ENCODE measurements around the gene TENM3. TPM values are rescaled to one million over a fixed set of nuclear protein-coding genes. Genes with fewer than 3 reads are reported as not detected.

The TENM3 gene
- polyA plus RNA-seq, 1 experiment: 9.2 TPM

- H3K36me3 ChIP-seq (ENCODE audit: control insufficient read depth, insufficient read depth, low read length): no peaks in the 10 kb centered on the region
- ChIA-PET CTCF (interaction anchor here (0.9 kb wide), 1 partner anchor 8 kb away, joined by 3 read pairs; no protein-coding TSS in a partner anchor), POLR2A (no interaction called here)
- no peaks in the 10 kb centered on the region for H3K27me3 ChIP-seq (ENCODE audit: control insufficient read depth, insufficient read depth, low read length)
- TF ChIP-seq CTCF (IDR thresholded peaks at IDR 0.05; ENCODE audit: insufficient read depth, low read depth, low read length): no peak
- H3K4me3 ChIP-seq (ENCODE audit: low read depth, low read length): no peak overlapping the region
- DNase-seq (ENCODE audit: low read depth): no peak
These were observed 261.3 kb downstream of the TENM3 start for GRCh38 chr4:182504463-182504862.

- POLR2A ChIA-PET: no interaction called here
These were observed 264.6 kb downstream of the TENM3 start for GRCh38 chr4:182507805-182508204.

GRCh38 chr4:182510836-182511235 is 267.6 kb downstream of the TENM3 start:
- H3K36me3 ChIP-seq (ENCODE audit: control insufficient read depth, insufficient read depth, low read length): no peaks in the 10 kb centered on the region
- no peak for TF ChIP-seq CTCF (IDR thresholded peaks at IDR 0.05; ENCODE audit: insufficient read depth, low read depth, low read length)
- CTCF ChIA-PET: no interaction called here
- H3K4me3 ChIP-seq (ENCODE audit: low read depth, low read length): no peak overlapping the region
- POLR2A ChIA-PET: no interaction called here
- no peak for DNase-seq (ENCODE audit: low read depth)
- no peaks in the 10 kb centered on the region for H3K27me3 ChIP-seq (ENCODE audit: control insufficient read depth, insufficient read depth, low read length)

More at GRCh38 chr4:182507805-182508204, 264.6 kb downstream of the TENM3 start:
- H3K27me3 ChIP-seq (ENCODE audit: control insufficient read depth, insufficient read depth, low read length): no peaks in the 10 kb centered on the region
- H3K36me3 ChIP-seq (ENCODE audit: control insufficient read depth, insufficient read depth, low read length): no peaks in the 10 kb centered on the region
- TF ChIP-seq CTCF (IDR thresholded peaks at IDR 0.05; ENCODE audit: insufficient read depth, low read depth, low read length): no peak
- no peak for DNase-seq (ENCODE audit: low read depth)
- CTCF ChIA-PET: no interaction called here
- no peak overlapping the region for H3K4me3 ChIP-seq (ENCODE audit: low read depth, low read length)

GRCh38 chr4:182513587-182514291 is 270.5 kb downstream of the TENM3 start:
- no peak for DNase-seq (ENCODE audit: low read depth)
- TF ChIP-seq CTCF (IDR thresholded peaks at IDR 0.05; ENCODE audit: insufficient read depth, low read depth, low read length): no peak
- POLR2A ChIA-PET: no interaction called here
- Histone ChIP-seq H3K4me3 (ENCODE audit: low read depth, low read length) (no peak overlapping the region), H3K36me3 (ENCODE audit: control insufficient read depth, insufficient read depth, low read length) (no peaks in the 10 kb centered on the region), H3K27me3 (ENCODE audit: control insufficient read depth, insufficient read depth, low read length) (no peaks in the 10 kb centered on the region)
- CTCF ChIA-PET: no interaction called here

GRCh38 chr4:182518421-182518820 is 275.2 kb downstream of the TENM3 start:
- no peak for DNase-seq (ENCODE audit: low read depth)
- POLR2A ChIA-PET: interaction anchor here (0.7 kb wide), 1 partner anchor 16 kb away, joined by 4 read pairs; no protein-coding TSS in a partner anchor
- Histone ChIP-seq H3K27me3 (ENCODE audit: control insufficient read depth, insufficient read depth, low read length) (no peaks in the 10 kb centered on the region), H3K4me3 (ENCODE audit: low read depth, low read length) (no peak overlapping the region), H3K36me3 (ENCODE audit: control insufficient read depth, insufficient read depth, low read length) (no peaks in the 10 kb centered on the region)
- no peak for TF ChIP-seq CTCF (IDR thresholded peaks at IDR 0.05; ENCODE audit: insufficient read depth, low read depth, low read length)
- CTCF ChIA-PET: no interaction called here

Measured in BJ (cell line).